Activated T-helper 1 cell treated with Interleukin-2 at 50 U/mL for 16 hours (primary cell): ENCODE results near the gene NSD2.
A peak's percentile ranks its signal among the peaks of the same experiment; 100 is the strongest.
"Not testable (repeated sequence)": the region's sequence is repeated elsewhere in the genome, so short reads cannot be mapped to it uniquely, and the experiment has no call there.

Experiments used
- DNase-seq: peaks from one replicate; pipeline ENCODE4 v3.0.0-alpha.2; 2020; ENCODE audit warnings: low read depth

The NSD2 gene

GRCh38 chr4:1899149-1900086, 28.2 kb downstream of the NSD2 start:
- DNase-seq, result peak; percentile 55

- DNase-seq, result no peak
Observed at GRCh38 chr4:1900087-1900433, 28.9 kb downstream of the NSD2 start.

- no peak for DNase-seq
Observed at GRCh38 chr4:1900624-1901023, 29.4 kb downstream of the NSD2 start.

GRCh38 chr4:1901127-1901526, 29.9 kb downstream of the NSD2 start:
- no peak for DNase-seq

GRCh38 chr4:1902243-1902642, 31.1 kb downstream of the NSD2 start:
- DNase-seq, result no peak

GRCh38 chr4:1903035-1903434, 31.8 kb downstream of the NSD2 start:
- no peak for DNase-seq

- DNase-seq, result no peak
Observed at GRCh38 chr4:1904042-1904441, 32.8 kb downstream of the NSD2 start.

GRCh38 chr4:1907848-1908525, 36.8 kb downstream of the NSD2 start:
- no peak for DNase-seq

GRCh38 chr4:1909696-1910095, 38.5 kb downstream of the NSD2 start:
- DNase-seq, result not testable (repeated sequence)

GRCh38 chr4:1910643-1911042, 39.5 kb downstream of the NSD2 start:
- DNase-seq, result no peak

GRCh38 chr4:1911316-1911715, 40.1 kb downstream of the NSD2 start:
- not testable (repeated sequence) for DNase-seq

GRCh38 chr4:1922821-1923220, 51.6 kb downstream of the NSD2 start:
- DNase-seq, result no peak

GRCh38 chr4:1927675-1928074, 56.5 kb downstream of the NSD2 start:
- no peak for DNase-seq

GRCh38 chr4:1928356-1929239, 57.4 kb downstream of the NSD2 start:
- no peak for DNase-seq

- DNase-seq, result no peak
Observed at GRCh38 chr4:1932736-1933135, 61.5 kb downstream of the NSD2 start.

GRCh38 chr4:1933700-1934099, 62.5 kb downstream of the NSD2 start:
- no peak for DNase-seq

GRCh38 chr4:1937550-1937949, 66.4 kb downstream of the NSD2 start:
- no peak for DNase-seq

- DNase-seq, result no peak
Observed at GRCh38 chr4:1938027-1938426, 66.8 kb downstream of the NSD2 start.

GRCh38 chr4:1939664-1940509, 68.7 kb downstream of the NSD2 start:
- no peak for DNase-seq

GRCh38 chr4:1940566-1940965, 69.4 kb downstream of the NSD2 start:
- no peak for DNase-seq

GRCh38 chr4:1943928-1944327, 72.7 kb downstream of the NSD2 start:
- no peak for DNase-seq
